Thyroid gland (tissue), 4 donors: ENCODE measurements around the gene SDR42E1. TPM values are rescaled to one million over a fixed set of nuclear protein-coding genes. Genes with fewer than 3 reads are reported as not detected.

Experiments used
- DNase-seq, 2 donors: peaks; one replicate each; pipeline ENCODE4 v3.0.0-alpha.2; 2019
- H3K27ac ChIP-seq, 3 donors: fragments of 200-600 bp; sonication (generic); 1 replicate in 2 of 3; 2 replicates in 1 of 3; pipeline ENCODE4 v1.5.1; 2016 to 2019; ENCODE audit warnings: mild to moderate bottlenecking in 1 of 3, moderate library complexity in 1 of 3
- H3K27me3 ChIP-seq: fragments of 200-600 bp; sonication (generic); one replicate; pipeline ENCODE4 v1.5.1; 2019
- H3K36me3 ChIP-seq, 2 donors: fragments of 200-600 bp; sonication (generic); one replicate each; pipeline ENCODE4 v1.5.1; 2016 to 2019
- H3K4me1 ChIP-seq, 2 donors: fragments of 200-600 bp; sonication (generic); one replicate each; pipeline ENCODE4 v1.5.1; 2017 to 2019
- H3K4me3 ChIP-seq, 3 donors: fragments of 200-600 bp; sonication (generic); replicated peaks in 1 of 3; 1 replicate in 2 of 3; 2 replicates in 1 of 3; pipeline ENCODE4 v1.5.1; 2016; ENCODE audit warnings: mild to moderate bottlenecking in 1 of 3
- H3K9me3 ChIP-seq: fragments of 200-600 bp; sonication (generic); one replicate; pipeline ENCODE4 v1.5.1; 2017
- POLR2A ChIP-seq, 2 donors: fragments of 450-650 bp; IDR thresholded peaks; one replicate each; pipeline ENCODE4 v1.6.1; 2017; ENCODE audit warnings: antibody characterized with exemption in 2 of 2, mild to moderate bottlenecking in 2 of 2, moderate library complexity in 1 of 2
- WGBS, 2 donors: methylation state at CpG; one replicate each; pipeline ENCODE4 v1.1.5; 2017; 5-methylcytosine and 5-hydroxymethylcytosine counted together
- intact Hi-C: fragments of 100-400 bp; cut with DNase I; formaldehyde crosslinking; loops from one replicate; pipeline ENCODE4 v1.15.1; 2023
- total RNA-seq, 4 donors: library from RNA; depleted of rRNA; stranded (reverse); fragments of >200 nt; gene quantifications; one replicate each; pipeline ENCODE4 v1.2.3, GENCODE V29; 2016
- TF ChIP-seq, protein P1 (sequence below), 6 experiments: fragments of 200-600 bp in 3 of 6; fragments of 450-650 bp in 3 of 6; sonication (generic) in 3 of 6; IDR thresholded peaks; one replicate each; pipeline ENCODE4 v1.5.1; 2016 to 2019; ENCODE audit warnings: antibody characterized with exemption in 6 of 6, mild to moderate bottlenecking in 2 of 6, inconsistent platforms in 1 of 6, moderate library complexity in 1 of 6

The SDR42E1 gene
- total RNA-seq, 4 donors from 2014 or later = 4.3 to 8.8 (median 8.0) TPM

DNA sequence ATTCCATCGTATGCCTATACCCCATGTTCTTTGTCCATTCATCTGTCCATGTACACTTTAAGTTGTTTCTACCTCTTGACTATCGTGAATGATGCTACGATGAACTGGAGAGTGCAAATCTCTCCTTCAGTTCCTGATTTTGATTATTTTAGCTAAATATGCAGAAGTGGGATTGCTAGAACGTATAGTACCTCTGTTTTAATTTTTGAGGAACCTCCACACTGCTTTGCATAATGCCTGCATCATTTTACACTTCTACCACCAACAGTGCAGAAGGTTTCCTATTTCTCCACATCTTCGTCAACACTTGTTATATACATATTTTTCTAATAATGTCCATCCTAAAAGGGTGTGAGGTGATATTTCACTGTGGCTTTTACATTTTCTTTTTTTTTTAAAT, 43.9 kb downstream of the SDR42E1 start:
- intact Hi-C loops = no loop called here
- 87 to 89% methylated on average over 5 of the region's 5 CpGs for WGBS, 2 donors
- Histone ChIP-seq H3K27ac (no peak overlapping the region), H3K27me3 (no peaks in the 10 kb centered on the region), H3K4me3 (no peak overlapping the region), H3K9me3 (no peaks in the 10 kb centered on the region), H3K36me3 (no peaks in the 10 kb centered on the region), H3K4me1 (no peaks in the 10 kb centered on the region)
- no peak for DNase-seq
- no peak for TF ChIP-seq POLR2A (IDR thresholded peaks at IDR 0.05)
- TF ChIP-seq, protein P1, sequence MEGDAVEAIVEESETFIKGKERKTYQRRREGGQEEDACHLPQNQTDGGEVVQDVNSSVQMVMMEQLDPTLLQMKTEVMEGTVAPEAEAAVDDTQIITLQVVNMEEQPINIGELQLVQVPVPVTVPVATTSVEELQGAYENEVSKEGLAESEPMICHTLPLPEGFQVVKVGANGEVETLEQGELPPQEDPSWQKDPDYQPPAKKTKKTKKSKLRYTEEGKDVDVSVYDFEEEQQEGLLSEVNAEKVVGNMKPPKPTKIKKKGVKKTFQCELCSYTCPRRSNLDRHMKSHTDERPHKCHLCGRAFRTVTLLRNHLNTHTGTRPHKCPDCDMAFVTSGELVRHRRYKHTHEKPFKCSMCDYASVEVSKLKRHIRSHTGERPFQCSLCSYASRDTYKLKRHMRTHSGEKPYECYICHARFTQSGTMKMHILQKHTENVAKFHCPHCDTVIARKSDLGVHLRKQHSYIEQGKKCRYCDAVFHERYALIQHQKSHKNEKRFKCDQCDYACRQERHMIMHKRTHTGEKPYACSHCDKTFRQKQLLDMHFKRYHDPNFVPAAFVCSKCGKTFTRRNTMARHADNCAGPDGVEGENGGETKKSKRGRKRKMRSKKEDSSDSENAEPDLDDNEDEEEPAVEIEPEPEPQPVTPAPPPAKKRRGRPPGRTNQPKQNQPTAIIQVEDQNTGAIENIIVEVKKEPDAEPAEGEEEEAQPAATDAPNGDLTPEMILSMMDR (IDR thresholded peaks at IDR 0.05) = no peak

GRCh38 chr16:81964808-81965207, 46.5 kb downstream of the SDR42E1 start:
- H3K27me3 ChIP-seq = no peaks in the 10 kb centered on the region
- no peak overlapping the region for H3K27ac ChIP-seq
- DNase-seq = no peak
- no peaks in the 10 kb centered on the region for H3K4me1 ChIP-seq
- intact Hi-C loops = no loop called here
- H3K4me3 ChIP-seq = no peak overlapping the region
- 92 to 97% methylated on average over 6 of the region's 6 CpGs for WGBS, 2 donors
- no peaks in the 10 kb centered on the region for H3K36me3 ChIP-seq
- TF ChIP-seq, protein P1 (IDR thresholded peaks at IDR 0.05) = no peak
- no peak for TF ChIP-seq POLR2A (IDR thresholded peaks at IDR 0.05)
- no peaks in the 10 kb centered on the region for H3K9me3 ChIP-seq

DNA sequence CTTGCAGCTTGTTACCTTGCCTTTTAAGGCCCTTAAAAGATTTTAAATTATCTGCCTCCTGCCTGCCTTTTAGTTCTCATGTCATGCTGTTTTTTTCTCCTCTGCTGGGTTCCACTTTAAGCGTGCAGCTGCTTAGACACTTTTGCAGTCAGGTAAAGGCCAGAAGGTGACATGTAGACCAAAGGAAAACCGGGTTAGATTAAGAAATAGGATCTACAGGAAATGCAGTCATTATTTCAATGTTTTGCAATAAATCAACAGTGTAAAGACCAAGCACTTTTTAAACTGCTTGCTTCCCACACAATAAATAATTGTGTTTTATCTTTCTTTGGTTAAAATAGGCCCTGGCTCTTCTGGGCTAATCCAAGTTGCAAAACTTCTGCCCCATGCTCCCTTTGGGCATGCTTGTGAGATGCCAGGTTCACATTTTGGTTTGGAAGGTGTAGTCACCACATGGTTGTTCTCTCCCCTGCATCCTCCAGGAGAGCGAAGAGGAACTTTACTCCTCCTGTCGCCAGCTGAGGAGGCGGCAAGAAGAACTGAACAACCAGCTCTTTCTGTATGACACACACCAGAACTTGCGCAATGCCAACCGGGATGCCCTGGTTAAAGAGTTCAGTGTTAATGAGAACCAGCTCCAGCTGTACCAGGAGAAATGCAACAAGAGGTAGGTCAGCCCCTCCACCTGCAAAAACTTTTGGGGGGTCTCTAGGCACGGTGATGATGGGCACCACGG, 54.9 kb downstream of the SDR42E1 start:
- peaks cover 4% of the 10 kb centered on the region for H3K9me3 ChIP-seq
- no peak overlapping the region for H3K4me3 ChIP-seq
- H3K4me1 ChIP-seq = no peaks in the 10 kb centered on the region
- no peak for TF ChIP-seq POLR2A (IDR thresholded peaks at IDR 0.05)
- WGBS, 2 donors = 85 to 89% methylated on average over 9 of the region's 9 CpGs
- no peak for DNase-seq
- no peaks in the 10 kb centered on the region for H3K27me3 ChIP-seq
- H3K36me3 ChIP-seq = no peaks in the 10 kb centered on the region
- intact Hi-C loops = no loop called here
- H3K27ac ChIP-seq = no peak overlapping the region

DNA sequence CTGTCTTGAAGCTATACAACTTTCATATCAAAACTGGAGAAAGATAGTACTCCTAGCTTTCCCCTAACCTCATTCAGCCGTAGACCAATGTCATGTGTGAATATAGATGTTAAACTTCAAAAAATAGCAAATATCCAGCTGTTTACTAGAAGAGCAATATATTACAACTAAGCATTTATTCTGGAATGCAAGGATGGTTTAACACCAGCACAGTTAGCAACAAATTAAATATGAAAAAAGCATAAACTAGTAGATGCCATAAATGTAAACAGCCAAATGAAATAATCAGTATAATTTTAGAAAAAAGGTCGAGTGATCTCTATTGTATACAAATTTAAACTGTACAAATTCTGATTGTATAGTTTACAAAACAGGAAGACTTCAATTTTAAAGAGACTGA, 59.7 kb downstream of the SDR42E1 start:
- Histone ChIP-seq H3K9me3 (peaks cover 4% of the 10 kb centered on the region), H3K4me3 (no peak overlapping the region), H3K27ac (no peak overlapping the region), H3K4me1 (no peaks in the 10 kb centered on the region), H3K36me3 (no peaks in the 10 kb centered on the region), H3K27me3 (no peaks in the 10 kb centered on the region)
- DNase-seq = no peak
- TF ChIP-seq, protein P1 (IDR thresholded peaks at IDR 0.05) = no peak
- TF ChIP-seq POLR2A (IDR thresholded peaks at IDR 0.05) = no peak
- 76 to 80% methylated on average over 2 of the region's 2 CpGs for WGBS, 2 donors
- intact Hi-C loops = no loop called here

- no peaks in the 10 kb centered on the region for H3K9me3 ChIP-seq
- no peaks in the 10 kb centered on the region for H3K36me3 ChIP-seq
- H3K4me1 ChIP-seq = no peaks in the 10 kb centered on the region
- TF ChIP-seq POLR2A (IDR thresholded peaks at IDR 0.05) = no peak
- TF ChIP-seq, protein P1 (IDR thresholded peaks at IDR 0.05) = no peak
- DNase-seq = no peak
- intact Hi-C loops = no loop called here
- WGBS, 2 donors = 91 to 94% methylated on average over 5 of the region's 5 CpGs
- H3K27me3 ChIP-seq = no peaks in the 10 kb centered on the region
- no peak overlapping the region for H3K27ac ChIP-seq
- H3K4me3 ChIP-seq = no peak overlapping the region
Observed at GRCh38 chr16:81946206-81946605, 65.1 kb downstream of the SDR42E1 start.
